Upper lobe of left lung (tissue), 6 donors: ENCODE results near the gene SLC35B2. TPM values are rescaled to one million over a fixed set of nuclear protein-coding genes. Genes with fewer than 3 reads are reported as not detected.

Experiments
- ATAC-seq, 2 donors: fragments of 200-7000 bp; cut with Tn5 transposase; one replicate each; pipeline ENCODE4 v1.9.1; 2022; ENCODE audit warnings: mild to moderate bottlenecking in 2 of 2, moderate library complexity in 2 of 2; ENCODE audit not compliant: low FRiP score in 2 of 2
- DNase-seq, 2 donors: peaks; one replicate each; pipeline ENCODE4 v3.0.0-alpha.2; 2019 to 2020
- H3K27ac ChIP-seq, 4 donors: fragments of 200-600 bp; sonication (generic); one replicate each; pipeline ENCODE4 v1.5.1; 2016 to 2019
- H3K27me3 ChIP-seq, 4 donors: fragments of 200-600 bp; sonication (generic); one replicate each; pipeline ENCODE4 v1.5.1; 2017 to 2019
- H3K36me3 ChIP-seq, 4 donors: fragments of 200-600 bp; sonication (generic); one replicate each; pipeline ENCODE4 v1.5.1; 2016 to 2019
- H3K4me1 ChIP-seq, 4 donors: fragments of 200-600 bp; sonication (generic); one replicate each; pipeline ENCODE4 v1.5.1; 2018 to 2019
- H3K4me3 ChIP-seq, 4 donors: fragments of 200-600 bp; sonication (generic); one replicate each; pipeline ENCODE4 v1.5.1; 2017 to 2019; ENCODE audit warnings: mild to moderate bottlenecking in 2 of 4, moderate library complexity in 1 of 4
- H3K9me3 ChIP-seq, 4 donors: fragments of 200-600 bp; sonication (generic); one replicate each; pipeline ENCODE4 v1.5.1; 2018 to 2019
- CTCF ChIP-seq, 6 experiments: fragments of 450-650 bp in 4 of 6; fragments of 200-600 bp in 2 of 6; sonication (generic) in 2 of 6; IDR thresholded peaks; one replicate each; pipeline ENCODE4 v1.5.1; 2016 to 2019; ENCODE audit warnings: antibody characterized with exemption in 6 of 6
- EP300 ChIP-seq, 4 donors: sonication (generic); formaldehyde crosslinking; IDR thresholded peaks; one replicate each; pipeline ENCODE4 v1.5.1; 2017; ENCODE audit warnings: antibody characterized with exemption in 4 of 4, control low read depth in 2 of 4
- POLR2A ChIP-seq, 4 donors: fragments of 450-650 bp; IDR thresholded peaks; one replicate each; pipeline ENCODE4 v1.5.1; 2016 to 2017; ENCODE audit warnings: antibody characterized with exemption in 4 of 4, mild to moderate bottlenecking in 2 of 4
- POLR2AphosphoS5 ChIP-seq, 2 donors: sonication (generic); formaldehyde crosslinking; IDR thresholded peaks; one replicate each; pipeline ENCODE4 v1.5.1; 2017; ENCODE audit warnings: antibody characterized with exemption in 2 of 2
- WGBS, 2 donors: methylation state at CpG; one replicate each; pipeline ENCODE4 v1.1.5; 2017 to 2018; 5-methylcytosine and 5-hydroxymethylcytosine counted together
- total RNA-seq, 6 donors: library from RNA; depleted of rRNA in 4 of 6; stranded (reverse); fragments of >200 nt in 4 of 6; gene quantifications; one replicate each; pipeline versions ENCODE4 v1.1.0 to v1.2.1, GENCODE V29; 2016 to 2021
- donor health status: DM: no; HTN: no; CAD: no; lungs with moderate emphysema.
- donor health status: DM: no; HTN: yes; CAD: no; lungs with severe emphysema.

Gene SLC35B2
- total RNA-seq, 6 donors from 2014 or later, result 14.6 to 44.8 (median 29.8) TPM

- ATAC-seq (no peak), DNase-seq (no peak)
- peaks cover 20 to 35% (median 27%) of the 10 kb centered on the region in 4 donors for H3K4me1 ChIP-seq
- no peaks in the 10 kb centered on the region for H3K9me3 ChIP-seq
- H3K4me3 ChIP-seq, result no peak overlapping the region
- no peak for TF ChIP-seq POLR2AphosphoS5 (IDR thresholded peaks at IDR 0.05)
- peak in 2 of 6 experiments; percentile 11 to 16 for TF ChIP-seq CTCF (IDR thresholded peaks at IDR 0.05)
- TF ChIP-seq EP300 (IDR thresholded peaks at IDR 0.05), result no peak
- no peak for TF ChIP-seq POLR2A (IDR thresholded peaks at IDR 0.05)
- 71 to 82% methylated on average over 10 of the region's 10 CpGs for WGBS, 2 donors
- H3K36me3 ChIP-seq, result peaks cover 52 to 75% (median 66%) of the 10 kb centered on the region in 4 donors
- H3K27ac ChIP-seq, result no peak overlapping the region
- no peaks in the 10 kb centered on the region for H3K27me3 ChIP-seq
Measured at GRCh38 chr6:44253307-44254101, 3.8 kb downstream of the SLC35B2 start.

GRCh38 chr6:44251576-44252524 is 5.5 kb downstream of the SLC35B2 start:
- peaks cover 20 to 33% (median 26%) of the 10 kb centered on the region in 4 donors for H3K4me1 ChIP-seq
- H3K27ac ChIP-seq, result no peak overlapping the region
- no peaks in the 10 kb centered on the region for H3K9me3 ChIP-seq
- TF ChIP-seq CTCF (IDR thresholded peaks at IDR 0.05) (no peak), POLR2AphosphoS5 (IDR thresholded peaks at IDR 0.05) (no peak), POLR2A (IDR thresholded peaks at IDR 0.05) (no peak), EP300 (IDR thresholded peaks at IDR 0.05) (no peak)
- no peak for ATAC-seq
- DNase-seq, result no peak
- H3K4me3 ChIP-seq, result no peak overlapping the region
- no peaks in the 10 kb centered on the region for H3K27me3 ChIP-seq
- H3K36me3 ChIP-seq, result peaks cover 52 to 70% (median 66%) of the 10 kb centered on the region in 4 donors
- 91 to 92% methylated on average over 14 of the region's 14 CpGs for WGBS, 2 donors

GRCh38 chr6:44250718-44251123 is 6.6 kb downstream of the SLC35B2 start:
- Histone ChIP-seq H3K27ac (no peak overlapping the region), H3K36me3 (peaks cover 52 to 70% (median 66%) of the 10 kb centered on the region in 4 donors), H3K4me1 (peaks cover 15 to 24% (median 19%) of the 10 kb centered on the region in 4 donors), H3K4me3 (no peak overlapping the region), H3K9me3 (no peaks in the 10 kb centered on the region), H3K27me3 (no peaks in the 10 kb centered on the region)
- ATAC-seq (no peak), DNase-seq (no peak)
- 81 to 83% methylated on average over 3 of the region's 3 CpGs for WGBS, 2 donors
- TF ChIP-seq POLR2AphosphoS5 (IDR thresholded peaks at IDR 0.05), result no peak
- TF ChIP-seq CTCF (IDR thresholded peaks at IDR 0.05), result no peak
- no peak for TF ChIP-seq POLR2A (IDR thresholded peaks at IDR 0.05)
- no peak for TF ChIP-seq EP300 (IDR thresholded peaks at IDR 0.05)

GRCh38 chr6:44250067-44250717 is 7.1 kb downstream of the SLC35B2 start:
- ATAC-seq (no peak), DNase-seq (no peak)
- TF ChIP-seq CTCF (IDR thresholded peaks at IDR 0.05) (no peak), EP300 (IDR thresholded peaks at IDR 0.05) (no peak), POLR2A (IDR thresholded peaks at IDR 0.05) (no peak), POLR2AphosphoS5 (IDR thresholded peaks at IDR 0.05) (no peak)
- no peaks in the 10 kb centered on the region for H3K9me3 ChIP-seq
- peaks cover 15 to 28% (median 23%) of the 10 kb centered on the region in 4 donors for H3K4me1 ChIP-seq
- H3K36me3 ChIP-seq, result peaks cover 52 to 67% (median 64%) of the 10 kb centered on the region in 4 donors
- no peaks in the 10 kb centered on the region for H3K27me3 ChIP-seq
- H3K4me3 ChIP-seq, result no peak overlapping the region
- no peak overlapping the region for H3K27ac ChIP-seq
- WGBS, 2 donors, result 69 to 71% methylated on average over 6 of the region's 6 CpGs
